PC-3 (cell line): ENCODE results near the gene CNTLN. TPM values are rescaled to one million over a fixed set of nuclear protein-coding genes. Genes with fewer than 3 reads are reported as not detected.

Experiments
- ATAC-seq: fragments of 200-7000 bp; cut with Tn5 transposase; 2 replicates; pipeline ENCODE4 v1.9.1; 2020; ENCODE audit warnings: mild to moderate bottlenecking, moderate library complexity
- BruUV-seq: library from RNA; stranded (reverse); fragments of 400-500 nt; replicated peaks from 2 replicates; lab custom pipeline; 2021; lab: Mats Ljungman, UMichigan
- CTCF ChIA-PET: fragments of 300-600 bp; sonication (Branson Sonifier 250); formaldehyde crosslinking; loops from one replicate; lab custom pipeline; 2022; ENCODE audit warnings: antibody characterized with exemption; lab: Charles Lee
- POLR2A ChIA-PET: fragments of 300-600 bp; sonication (Branson Sonifier 250); formaldehyde crosslinking; loops from one replicate; lab custom pipeline; 2022; ENCODE audit warnings: antibody characterized with exemption; ENCODE audit not compliant: unreplicated experiment; lab: Charles Lee
- DNase-seq: peaks from one replicate; pipeline ENCODE4 v3.0.0-alpha.2; 2015
- H2AFZ ChIP-seq: fragments of 300-600 bp; sonication (generic); 2 replicates; pipeline ENCODE4 v1.6.0; 2016; ENCODE audit warnings: antibody characterized with exemption, low read length
- H3F3A ChIP-seq: fragments of 300-600 bp; sonication (generic); one replicate; pipeline ENCODE4 v1.6.0; 2017; ENCODE audit warnings: antibody characterized with exemption, low read length, control low read depth, mild to moderate bottlenecking; ENCODE audit not compliant: unreplicated experiment
- H3K27ac ChIP-seq: fragments of 300-600 bp; sonication (generic); 2 replicates; pipeline ENCODE4 v1.5.1; 2016; ENCODE audit warnings: mild to moderate bottlenecking, low read length
- H3K27me3 ChIP-seq: fragments of 300-600 bp; sonication (generic); 2 replicates; pipeline ENCODE4 v1.6.1; 2016; ENCODE audit warnings: low read length, mixed read lengths
- H3K36me3 ChIP-seq: fragments of 300-600 bp; sonication (generic); 2 replicates; pipeline ENCODE4 v1.6.1; 2016; ENCODE audit warnings: low read depth, mixed run types, low read length, mixed read lengths
- H3K4me1 ChIP-seq: fragments of 300-600 bp; sonication (generic); 2 replicates; pipeline ENCODE4 v1.5.1; 2016; ENCODE audit warnings: low read length; ENCODE audit not compliant: insufficient read depth
- H3K4me2 ChIP-seq: fragments of 300-600 bp; sonication (generic); 2 replicates; pipeline ENCODE4 v1.6.0; 2016; ENCODE audit warnings: low read length
- H3K4me3 ChIP-seq: fragments of 300-600 bp; sonication (generic); 2 replicates; pipeline ENCODE4 v1.5.1; 2016; ENCODE audit warnings: mild to moderate bottlenecking, low read length, mixed read lengths
- H3K79me2 ChIP-seq: fragments of 300-600 bp; sonication (generic); 2 replicates; pipeline ENCODE4 v1.6.1; 2017; ENCODE audit warnings: low read length, mixed read lengths
- H3K9ac ChIP-seq: fragments of 300-600 bp; sonication (generic); 2 replicates; pipeline ENCODE4 v1.6.0; 2016; ENCODE audit warnings: mild to moderate bottlenecking, low read length
- H3K9me2 ChIP-seq: fragments of 300-600 bp; sonication (generic); replicated peaks from 2 replicates; pipeline ENCODE4 v1.6.1; 2016; ENCODE audit warnings: mixed run types, low read length, mixed read lengths
- H3K9me3 ChIP-seq: fragments of 300-600 bp; sonication (generic); 2 replicates; pipeline ENCODE4 v1.6.1; 2016; ENCODE audit warnings: low read length, mixed read lengths
- H4K20me1 ChIP-seq: fragments of 300-600 bp; sonication (generic); 2 replicates; pipeline ENCODE4 v1.6.1; 2016; ENCODE audit warnings: low read length, mixed read lengths
- CTCF ChIP-seq: fragments of 300-600 bp; sonication (generic); conservative IDR thresholded peaks from 2 replicates; pipeline ENCODE4 v1.5.1; 2017; ENCODE audit warnings: antibody characterized with exemption, low read depth, mild to moderate bottlenecking, low read length
- EZH2 ChIP-seq: fragments of 300-600 bp; sonication (generic); IDR thresholded peaks from one replicate; pipeline ENCODE4 v1.6.1; 2017; ENCODE audit warnings: antibody characterized with exemption, mild to moderate bottlenecking, low read length; ENCODE audit not compliant: unreplicated experiment
- EZH2phosphoT487 ChIP-seq: fragments of 300-600 bp; sonication (generic); IDR thresholded peaks from 2 replicates; pipeline ENCODE4 v1.6.1; 2018; ENCODE audit warnings: mild to moderate bottlenecking, antibody characterized with exemption, low read length, borderline replicate concordance
- intact Hi-C: fragments of 100-400 bp; cut with micrococcal nuclease; formaldehyde crosslinking; loops from 2 replicates; pipeline ENCODE4 v1.9.0; 2023
- total RNA-seq: library from RNA; depleted of rRNA; stranded (reverse); fragments of >200 nt; gene quantifications from 2 replicates; pipeline ENCODE4 v1.2.3, GENCODE V29; 2014

Gene CNTLN
- total RNA-seq, 1 experiment from 2014 or later = 6.9 TPM

- no peaks in the 10 kb centered on the region for H4K20me1 ChIP-seq
- POLR2A ChIA-PET = no interaction called here
- no TSS peak for BruUV-seq
- H3K4me2 ChIP-seq = no peak overlapping the region
- no peak for DNase-seq
- H3K4me3 ChIP-seq = no peak overlapping the region
- H2AFZ ChIP-seq = no peak overlapping the region
- H3K9ac ChIP-seq = no peak overlapping the region
- H3K79me2 ChIP-seq = peaks cover 46% of the 10 kb centered on the region
- no peaks in the 10 kb centered on the region for H3K9me2 ChIP-seq
- H3K9me3 ChIP-seq = no peaks in the 10 kb centered on the region
- CTCF ChIA-PET = no interaction called here
- no peak for TF ChIP-seq EZH2phosphoT487
- TF ChIP-seq CTCF = no peak
- no peak for TF ChIP-seq EZH2
- H3K4me1 ChIP-seq = peaks cover 4% of the 10 kb centered on the region
- H3K36me3 ChIP-seq = no peaks in the 10 kb centered on the region
- no peaks in the 10 kb centered on the region for H3F3A ChIP-seq
- H3K27ac ChIP-seq = no peak overlapping the region
- intact Hi-C loops = no loop called here
- H3K27me3 ChIP-seq = no peaks in the 10 kb centered on the region
- ATAC-seq = no peak
Measured at GRCh38 chr9:17137566-17137965, 2.7 kb downstream of the CNTLN start.

- Histone ChIP-seq H2AFZ (no peak overlapping the region), H3K9me3 (no peaks in the 10 kb centered on the region), H3K27me3 (no peaks in the 10 kb centered on the region), H3K4me3 (no peak overlapping the region), H3K79me2 (peaks cover 46% of the 10 kb centered on the region), H3K27ac (no peak overlapping the region), H3K9me2 (no peaks in the 10 kb centered on the region), H3K4me2 (no peak overlapping the region), H3K9ac (no peak overlapping the region), H3F3A (no peaks in the 10 kb centered on the region), H3K4me1 (peaks cover 4% of the 10 kb centered on the region), H3K36me3 (no peaks in the 10 kb centered on the region), H4K20me1 (no peaks in the 10 kb centered on the region)
- no peak for DNase-seq
- intact Hi-C loops = no loop called here
- no peak for ATAC-seq
- POLR2A ChIA-PET = no interaction called here
- TF ChIP-seq EZH2phosphoT487 = no peak
- TF ChIP-seq CTCF = no peak
- TF ChIP-seq EZH2 = no peak
- CTCF ChIA-PET = no interaction called here
- no TSS peak for BruUV-seq
Measured at GRCh38 chr9:17138503-17138902, 3.7 kb downstream of the CNTLN start.

GRCh38 chr9:17140418-17140817 is 5.6 kb downstream of the CNTLN start:
- Histone ChIP-seq H3K4me1 (no peaks in the 10 kb centered on the region), H3K27ac (no peak overlapping the region), H3K36me3 (no peaks in the 10 kb centered on the region), H3K4me3 (no peak overlapping the region), H4K20me1 (no peaks in the 10 kb centered on the region), H3K9ac (no peak overlapping the region), H3F3A (no peaks in the 10 kb centered on the region), H3K9me2 (no peaks in the 10 kb centered on the region), H2AFZ (no peak overlapping the region), H3K9me3 (no peaks in the 10 kb centered on the region), H3K27me3 (no peaks in the 10 kb centered on the region), H3K79me2 (peaks cover 42% of the 10 kb centered on the region), H3K4me2 (no peak overlapping the region)
- ChIA-PET POLR2A (no interaction called here), CTCF (no interaction called here)
- ATAC-seq (no peak), DNase-seq (no peak)
- intact Hi-C loops = no loop called here
- TF ChIP-seq EZH2 (no peak), CTCF (no peak)
- BruUV-seq = no TSS peak
